Ascending aorta (tissue), 2 donors: Measurements from ENCODE around the gene EIF1AX. TPM values are rescaled to one million over a fixed set of nuclear protein-coding genes. Genes with fewer than 3 reads are reported as not detected.

ENCODE experiments used
- DNase-seq, 2 donors: peaks; one replicate each; pipeline ENCODE4 v3.0.0-alpha.2; 2019; ENCODE audit warnings: low spot score in 2 of 2
- H3K27ac ChIP-seq, 2 donors: fragments of 200-600 bp; sonication (generic); one replicate each; pipeline ENCODE4 v1.5.1; 2016 to 2017; ENCODE audit warnings: mild to moderate bottlenecking in 1 of 2
- H3K27me3 ChIP-seq: fragments of 200-600 bp; sonication (generic); one replicate; pipeline ENCODE4 v1.5.1; 2017
- H3K36me3 ChIP-seq, 2 donors: fragments of 200-600 bp; sonication (generic); one replicate each; pipeline ENCODE4 v1.5.1; 2016
- H3K4me1 ChIP-seq, 2 donors: fragments of 200-600 bp; sonication (generic); one replicate each; pipeline ENCODE4 v1.5.1; 2016 to 2017; ENCODE audit warnings: mild to moderate bottlenecking in 1 of 2
- H3K4me3 ChIP-seq, 2 donors: fragments of 200-600 bp; sonication (generic); one replicate each; pipeline ENCODE4 v1.5.1; 2016 to 2017; ENCODE audit warnings: mild to moderate bottlenecking in 1 of 2
- H3K9me3 ChIP-seq, 2 donors: fragments of 200-600 bp; sonication (generic); one replicate each; pipeline ENCODE4 v1.5.1; 2016
- intact Hi-C: fragments of 100-400 bp; cut with DNase I; formaldehyde crosslinking; loops from one replicate; pipeline ENCODE4 v1.15.1; 2023
- total RNA-seq: library from RNA; depleted of rRNA; stranded (reverse); fragments of >200 nt; gene quantifications from one replicate; pipeline ENCODE4 v1.1.0, GENCODE V29; 2016
- TF ChIP-seq, protein P1 (sequence below), 3 experiments: fragments of 200-600 bp in 2 of 3; fragments of 450-650 bp in 1 of 3; sonication (generic) in 2 of 3; IDR thresholded peaks; one replicate each; pipeline ENCODE4 v1.5.1; 2016 to 2019; ENCODE audit warnings: antibody characterized with exemption in 3 of 3, mild to moderate bottlenecking in 1 of 3, moderate library complexity in 1 of 3

The EIF1AX gene
- total RNA-seq, 1 donor from 2014 or later, result 29.3 TPM

DNA sequence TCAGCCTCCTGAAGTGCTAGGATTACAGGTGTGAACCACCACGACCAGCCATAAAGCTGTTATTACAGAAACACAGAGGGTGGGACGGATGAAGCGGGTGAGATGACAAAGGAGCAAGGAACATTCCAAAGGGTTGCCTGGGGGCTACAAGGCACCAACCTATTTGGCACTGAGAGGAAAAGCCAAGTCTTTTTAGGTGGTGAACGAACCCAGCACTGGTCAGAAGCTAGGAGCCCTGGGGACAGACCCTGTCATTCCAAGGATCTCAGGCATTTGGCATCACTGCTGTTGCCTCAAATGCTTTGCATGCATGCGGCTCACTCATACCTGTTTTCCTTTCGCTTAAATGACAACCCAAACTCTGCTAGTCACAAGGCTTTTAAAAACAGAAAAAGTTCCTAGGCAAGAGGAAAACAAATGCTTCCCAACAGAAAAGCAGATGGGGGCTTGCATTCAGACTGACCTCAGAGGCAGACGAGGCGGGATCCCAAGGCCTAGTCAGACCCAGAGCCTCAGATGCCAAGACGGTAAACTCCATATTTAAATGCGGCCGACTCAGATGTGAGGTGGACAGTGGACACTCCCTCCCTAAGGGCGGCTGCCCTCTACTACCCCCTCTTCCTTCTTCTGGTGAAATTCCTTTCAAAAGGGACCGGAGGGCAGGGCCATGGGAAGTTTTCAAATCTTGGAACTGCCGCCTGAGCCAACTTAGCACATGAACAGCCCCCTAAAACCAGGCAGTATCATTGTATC, 29.4 kb downstream of the EIF1AX start:
- Histone ChIP-seq H3K27ac (no peak overlapping the region), H3K9me3 (no peaks in the 10 kb centered on the region), H3K4me1 (no peaks in the 10 kb centered on the region), H3K4me3 (no peak overlapping the region), H3K36me3 (no peaks in the 10 kb centered on the region), H3K27me3 (peaks cover 5% of the 10 kb centered on the region)
- DNase-seq, result no peak
- TF ChIP-seq, protein P1, sequence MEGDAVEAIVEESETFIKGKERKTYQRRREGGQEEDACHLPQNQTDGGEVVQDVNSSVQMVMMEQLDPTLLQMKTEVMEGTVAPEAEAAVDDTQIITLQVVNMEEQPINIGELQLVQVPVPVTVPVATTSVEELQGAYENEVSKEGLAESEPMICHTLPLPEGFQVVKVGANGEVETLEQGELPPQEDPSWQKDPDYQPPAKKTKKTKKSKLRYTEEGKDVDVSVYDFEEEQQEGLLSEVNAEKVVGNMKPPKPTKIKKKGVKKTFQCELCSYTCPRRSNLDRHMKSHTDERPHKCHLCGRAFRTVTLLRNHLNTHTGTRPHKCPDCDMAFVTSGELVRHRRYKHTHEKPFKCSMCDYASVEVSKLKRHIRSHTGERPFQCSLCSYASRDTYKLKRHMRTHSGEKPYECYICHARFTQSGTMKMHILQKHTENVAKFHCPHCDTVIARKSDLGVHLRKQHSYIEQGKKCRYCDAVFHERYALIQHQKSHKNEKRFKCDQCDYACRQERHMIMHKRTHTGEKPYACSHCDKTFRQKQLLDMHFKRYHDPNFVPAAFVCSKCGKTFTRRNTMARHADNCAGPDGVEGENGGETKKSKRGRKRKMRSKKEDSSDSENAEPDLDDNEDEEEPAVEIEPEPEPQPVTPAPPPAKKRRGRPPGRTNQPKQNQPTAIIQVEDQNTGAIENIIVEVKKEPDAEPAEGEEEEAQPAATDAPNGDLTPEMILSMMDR (IDR thresholded peaks at IDR 0.05), result no peak
- intact Hi-C loops, result no loop called here

DNA sequence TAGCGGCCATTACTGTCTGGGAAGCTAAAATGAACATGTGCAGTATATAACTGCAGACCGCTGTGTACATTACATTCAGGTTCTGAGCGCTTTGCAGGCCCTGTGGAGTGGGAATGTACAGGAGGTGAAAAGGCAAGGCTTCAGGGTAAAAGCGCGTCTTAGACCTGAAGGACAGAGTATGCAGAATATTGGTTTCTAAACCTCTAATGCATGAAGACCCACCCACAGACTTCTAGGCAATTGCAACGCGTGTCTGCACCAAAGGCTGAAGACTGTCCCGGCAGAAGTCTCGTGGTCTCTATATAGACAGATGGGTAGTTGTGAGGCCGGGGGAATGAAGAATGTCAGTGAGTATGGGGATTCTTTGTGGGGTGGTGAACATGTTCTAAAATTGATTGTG, 30.4 kb downstream of the EIF1AX start:
- Histone ChIP-seq H3K27ac (no peak overlapping the region), H3K27me3 (peaks cover 4% of the 10 kb centered on the region), H3K4me3 (no peak overlapping the region), H3K9me3 (no peaks in the 10 kb centered on the region), H3K36me3 (no peaks in the 10 kb centered on the region), H3K4me1 (no peaks in the 10 kb centered on the region)
- intact Hi-C loops, result no loop called here
- DNase-seq, result no peak
- TF ChIP-seq, protein P1 (IDR thresholded peaks at IDR 0.05), result no peak

DNA sequence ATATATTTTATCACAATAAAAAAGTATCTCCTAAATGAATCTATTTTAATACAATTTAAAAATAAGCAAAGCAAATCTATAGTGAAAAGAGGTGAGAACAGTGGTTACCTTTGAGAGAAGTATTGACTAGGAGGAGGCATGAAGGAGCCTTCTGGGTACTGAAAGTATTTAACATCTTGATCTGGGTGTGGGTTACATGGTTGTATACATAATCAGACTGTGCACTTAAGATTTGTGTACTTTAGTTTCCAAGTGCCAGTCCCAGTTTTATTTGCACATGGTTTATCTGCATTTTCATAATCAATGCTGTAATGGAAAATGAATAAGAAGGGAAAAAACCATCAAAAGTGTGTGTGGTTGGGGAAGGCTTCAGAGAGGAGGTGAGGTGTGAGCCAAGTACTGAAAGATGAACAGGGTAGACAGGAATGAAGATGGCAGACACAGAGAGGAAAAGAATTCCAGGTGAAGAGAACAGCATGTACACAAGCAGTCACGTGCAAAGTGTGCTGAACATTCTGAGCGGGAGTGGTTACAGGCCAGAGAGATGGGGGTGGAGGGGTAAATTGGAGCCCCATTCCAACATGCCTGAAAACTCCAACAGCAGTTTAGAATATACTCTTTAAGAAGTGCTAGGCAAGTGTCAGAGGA, 39.6 kb downstream of the EIF1AX start:
- DNase-seq, result no peak
- Histone ChIP-seq H3K4me3 (no peak overlapping the region), H3K36me3 (no peaks in the 10 kb centered on the region), H3K9me3 (no peaks in the 10 kb centered on the region), H3K4me1 (no peaks in the 10 kb centered on the region), H3K27ac (no peak overlapping the region), H3K27me3 (no peaks in the 10 kb centered on the region)
- TF ChIP-seq, protein P1 (IDR thresholded peaks at IDR 0.05), result no peak
- intact Hi-C loops, result loop anchor here (10.0 kb wide), 1 partner anchor 707 kb away; no protein-coding TSS in a partner anchor

DNA sequence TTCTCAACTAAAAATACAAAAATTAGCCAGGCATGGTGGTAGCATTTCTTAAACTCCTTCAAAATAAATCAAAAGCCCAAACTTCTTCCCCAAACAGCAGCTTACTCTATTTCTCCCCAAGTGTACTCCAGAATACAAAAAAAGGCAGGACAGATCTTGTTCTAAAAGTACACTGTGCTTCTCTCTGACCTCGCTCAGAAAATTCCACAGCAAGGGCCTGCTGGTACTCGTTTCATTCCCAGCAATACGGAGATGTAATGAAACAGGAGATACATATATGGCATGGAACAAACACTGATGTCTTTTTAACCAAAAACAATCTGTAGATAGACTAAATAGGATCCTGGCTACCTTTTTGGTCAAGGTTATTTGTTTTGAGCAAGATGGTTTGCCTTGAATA, 50.1 kb downstream of the EIF1AX start:
- intact Hi-C loops, result no loop called here
- Histone ChIP-seq H3K27me3 (no peaks in the 10 kb centered on the region), H3K36me3 (no peaks in the 10 kb centered on the region), H3K27ac (no peak overlapping the region), H3K4me3 (no peak overlapping the region), H3K4me1 (no peaks in the 10 kb centered on the region), H3K9me3 (no peaks in the 10 kb centered on the region)
- no peak for DNase-seq
- TF ChIP-seq, protein P1 (IDR thresholded peaks at IDR 0.05), result no peak

DNA sequence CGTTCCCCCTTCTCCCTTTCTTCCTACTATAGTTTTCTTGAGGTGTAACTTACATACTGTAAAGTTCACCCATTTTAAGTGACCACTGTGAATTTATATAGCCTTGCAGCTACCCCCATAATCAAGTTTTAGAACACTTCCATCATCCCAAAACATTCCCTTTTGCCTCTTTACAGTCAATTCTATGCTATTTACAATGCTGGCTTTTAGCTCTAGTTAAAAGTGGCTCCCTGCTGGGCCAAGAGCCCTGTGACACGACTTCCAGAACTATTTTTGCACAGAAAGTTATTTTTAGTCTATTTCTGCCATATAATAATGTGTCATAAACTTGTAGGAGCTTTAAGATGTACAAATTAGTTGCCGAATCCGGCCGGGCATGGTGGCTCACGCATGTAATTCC, 51.8 kb downstream of the EIF1AX start:
- H3K27ac ChIP-seq, result no peak overlapping the region
- H3K27me3 ChIP-seq, result no peaks in the 10 kb centered on the region
- H3K4me1 ChIP-seq, result no peaks in the 10 kb centered on the region
- no peak for DNase-seq
- no peaks in the 10 kb centered on the region for H3K9me3 ChIP-seq
- TF ChIP-seq, protein P1 (IDR thresholded peaks at IDR 0.05), result no peak
- intact Hi-C loops, result no loop called here
- no peak overlapping the region for H3K4me3 ChIP-seq
- H3K36me3 ChIP-seq, result no peaks in the 10 kb centered on the region
